ENCODE measurements around the gene AKAIN1. TPM values are rescaled to one million over a fixed set of nuclear protein-coding genes. Genes with fewer than 3 reads are reported as not detected.

Gene AKAIN1
- total RNA-seq, 4 donors from 2014 or later, result not detected

GRCh38 chr18:5164903-5165302 lies 32.2 kb downstream of the AKAIN1 start:
- no peak for ATAC-seq
- no peaks in the 10 kb centered on the region for H3K27me3 ChIP-seq
- no peaks in the 10 kb centered on the region for H3K4me1 ChIP-seq
- WGBS, 2 donors (ENCODE audit: low coverage in 1 of 2), result 66 to 71% methylated on average over 2 of the region's 2 CpGs
- no peak overlapping the region for H3K4me3 ChIP-seq
- TF ChIP-seq EP300 (IDR thresholded peaks at IDR 0.05), result no peak
- TF ChIP-seq POLR2A (IDR thresholded peaks at IDR 0.05), result no peak
- no peak for TF ChIP-seq POLR2AphosphoS5 (IDR thresholded peaks at IDR 0.05)
- TF ChIP-seq, protein P1, sequence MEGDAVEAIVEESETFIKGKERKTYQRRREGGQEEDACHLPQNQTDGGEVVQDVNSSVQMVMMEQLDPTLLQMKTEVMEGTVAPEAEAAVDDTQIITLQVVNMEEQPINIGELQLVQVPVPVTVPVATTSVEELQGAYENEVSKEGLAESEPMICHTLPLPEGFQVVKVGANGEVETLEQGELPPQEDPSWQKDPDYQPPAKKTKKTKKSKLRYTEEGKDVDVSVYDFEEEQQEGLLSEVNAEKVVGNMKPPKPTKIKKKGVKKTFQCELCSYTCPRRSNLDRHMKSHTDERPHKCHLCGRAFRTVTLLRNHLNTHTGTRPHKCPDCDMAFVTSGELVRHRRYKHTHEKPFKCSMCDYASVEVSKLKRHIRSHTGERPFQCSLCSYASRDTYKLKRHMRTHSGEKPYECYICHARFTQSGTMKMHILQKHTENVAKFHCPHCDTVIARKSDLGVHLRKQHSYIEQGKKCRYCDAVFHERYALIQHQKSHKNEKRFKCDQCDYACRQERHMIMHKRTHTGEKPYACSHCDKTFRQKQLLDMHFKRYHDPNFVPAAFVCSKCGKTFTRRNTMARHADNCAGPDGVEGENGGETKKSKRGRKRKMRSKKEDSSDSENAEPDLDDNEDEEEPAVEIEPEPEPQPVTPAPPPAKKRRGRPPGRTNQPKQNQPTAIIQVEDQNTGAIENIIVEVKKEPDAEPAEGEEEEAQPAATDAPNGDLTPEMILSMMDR (IDR thresholded peaks at IDR 0.05), result no peak
- no peak overlapping the region for H3K27ac ChIP-seq
- no peaks in the 10 kb centered on the region for H3K36me3 ChIP-seq
- no peaks in the 10 kb centered on the region for H3K9me3 ChIP-seq

GRCh38 chr18:5162111-5162510 lies 34.9 kb downstream of the AKAIN1 start:
- Histone ChIP-seq H3K4me3 (no peak overlapping the region), H3K9me3 (no peaks in the 10 kb centered on the region), H3K36me3 (no peaks in the 10 kb centered on the region), H3K4me1 (no peaks in the 10 kb centered on the region), H3K27ac (no peak overlapping the region), H3K27me3 (no peaks in the 10 kb centered on the region)
- no peak for ATAC-seq
- no peak for TF ChIP-seq EP300 (IDR thresholded peaks at IDR 0.05)
- no peak for TF ChIP-seq POLR2A (IDR thresholded peaks at IDR 0.05)
- TF ChIP-seq POLR2AphosphoS5 (IDR thresholded peaks at IDR 0.05), result no peak
- TF ChIP-seq, protein P1 (IDR thresholded peaks at IDR 0.05), result no peak

DNA sequence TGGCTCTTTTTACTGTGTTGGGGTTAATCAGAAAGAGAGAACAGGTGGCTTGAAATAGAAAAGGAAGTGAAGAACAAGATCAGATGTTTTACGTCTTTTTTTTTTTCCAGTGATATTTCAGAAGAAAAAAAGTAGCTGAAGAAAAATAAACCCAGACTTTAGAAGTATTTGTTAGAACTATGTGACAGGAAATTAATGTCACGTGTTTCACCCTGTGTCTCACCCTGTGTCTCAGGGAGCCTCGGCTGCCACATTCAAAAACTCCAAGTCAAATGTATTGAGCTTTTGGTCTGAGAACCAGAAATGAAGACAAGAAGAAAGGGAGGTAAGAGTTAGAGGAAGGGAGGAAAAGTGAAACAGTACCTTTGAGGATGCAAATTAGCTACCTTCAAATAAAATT lies 38.0 kb downstream of the AKAIN1 start:
- Histone ChIP-seq H3K27me3 (no peaks in the 10 kb centered on the region), H3K9me3 (no peaks in the 10 kb centered on the region), H3K4me1 (no peaks in the 10 kb centered on the region), H3K27ac (no peak overlapping the region), H3K4me3 (no peak overlapping the region), H3K36me3 (no peaks in the 10 kb centered on the region)
- 6 to 34% methylated on average over 3 of the region's 3 CpGs for WGBS, 2 donors (ENCODE audit: low coverage in 1 of 2)
- no peak for ATAC-seq
- TF ChIP-seq EP300 (IDR thresholded peaks at IDR 0.05) (no peak), POLR2A (IDR thresholded peaks at IDR 0.05) (no peak)
- TF ChIP-seq, protein P1 (IDR thresholded peaks at IDR 0.05), result no peak

DNA sequence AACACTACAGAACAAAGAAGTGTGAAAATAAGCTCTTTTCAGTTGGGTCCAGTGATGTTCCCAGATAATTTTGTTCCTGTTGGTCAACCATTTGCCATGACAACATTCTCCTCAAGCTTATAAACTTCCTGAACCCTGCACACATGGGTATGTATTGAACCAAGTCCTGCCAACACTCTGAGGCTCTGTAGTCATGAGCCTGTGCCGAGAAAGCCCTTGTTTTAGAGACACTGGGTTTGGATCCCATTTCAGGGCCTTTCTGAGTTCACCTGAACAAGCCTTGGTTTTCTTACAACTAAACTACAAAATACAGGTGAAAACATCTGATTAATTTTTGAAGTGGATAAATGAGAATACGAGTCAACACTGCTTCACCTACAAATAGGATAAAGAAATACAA lies 38.5 kb downstream of the AKAIN1 start:
- ATAC-seq, result no peak
- Histone ChIP-seq H3K9me3 (no peaks in the 10 kb centered on the region), H3K27ac (no peak overlapping the region), H3K4me3 (no peak overlapping the region), H3K36me3 (no peaks in the 10 kb centered on the region), H3K27me3 (no peaks in the 10 kb centered on the region), H3K4me1 (no peaks in the 10 kb centered on the region)
- 76 to 78% methylated on average over 2 of the region's 2 CpGs for WGBS, 2 donors (ENCODE audit: low coverage in 1 of 2)
- TF ChIP-seq POLR2A (IDR thresholded peaks at IDR 0.05) (no peak), POLR2AphosphoS5 (IDR thresholded peaks at IDR 0.05) (no peak), EP300 (IDR thresholded peaks at IDR 0.05) (no peak)
- TF ChIP-seq, protein P1 (IDR thresholded peaks at IDR 0.05), result no peak

- TF ChIP-seq POLR2AphosphoS5 (IDR thresholded peaks at IDR 0.05) (no peak), EP300 (IDR thresholded peaks at IDR 0.05) (no peak), POLR2A (IDR thresholded peaks at IDR 0.05) (no peak)
- TF ChIP-seq, protein P1 (IDR thresholded peaks at IDR 0.05), result no peak
- no peaks in the 10 kb centered on the region for H3K4me1 ChIP-seq
- H3K27ac ChIP-seq, result no peak overlapping the region
- no peak for ATAC-seq
- H3K27me3 ChIP-seq, result no peaks in the 10 kb centered on the region
- H3K9me3 ChIP-seq, result no peaks in the 10 kb centered on the region
- no peaks in the 10 kb centered on the region for H3K36me3 ChIP-seq
- H3K4me3 ChIP-seq, result no peak overlapping the region
- 20 to 29% methylated on average over 3 of the region's 3 CpGs for WGBS, 2 donors (ENCODE audit: low coverage in 1 of 2)
Observed at GRCh38 chr18:5158172-5158571, 38.9 kb downstream of the AKAIN1 start.

Measured in gastroesophageal sphincter (tissue), 4 donors.